Suprapubic skin (tissue), 4 donors: Measurements from ENCODE around the gene CCN5.

Experiments used
- EP300 ChIP-seq: sonication (generic); formaldehyde crosslinking; IDR thresholded peaks from one replicate; pipeline ENCODE4 v1.6.1; 2017; ENCODE audit warnings: antibody characterized with exemption
- POLR2A ChIP-seq, 2 donors: fragments of 450-650 bp; IDR thresholded peaks; one replicate each; pipeline ENCODE4 v1.6.1; 2017; ENCODE audit warnings: antibody characterized with exemption in 2 of 2, mild to moderate bottlenecking in 2 of 2, moderate library complexity in 2 of 2
- POLR2AphosphoS5 ChIP-seq, 3 donors: sonication (generic); formaldehyde crosslinking; IDR thresholded peaks; one replicate each; pipeline ENCODE4 v1.6.1; 2017; ENCODE audit warnings: antibody characterized with exemption in 3 of 3
- TF ChIP-seq, protein P1 (sequence below), 2 donors: fragments of 200-600 bp in 1 of 2; fragments of 450-650 bp in 1 of 2; sonication (generic) in 1 of 2; IDR thresholded peaks; one replicate each; pipeline ENCODE4 v1.5.1; 2016 to 2019; ENCODE audit warnings: antibody characterized with exemption in 2 of 2, mild to moderate bottlenecking in 1 of 2, moderate library complexity in 1 of 2

DNA sequence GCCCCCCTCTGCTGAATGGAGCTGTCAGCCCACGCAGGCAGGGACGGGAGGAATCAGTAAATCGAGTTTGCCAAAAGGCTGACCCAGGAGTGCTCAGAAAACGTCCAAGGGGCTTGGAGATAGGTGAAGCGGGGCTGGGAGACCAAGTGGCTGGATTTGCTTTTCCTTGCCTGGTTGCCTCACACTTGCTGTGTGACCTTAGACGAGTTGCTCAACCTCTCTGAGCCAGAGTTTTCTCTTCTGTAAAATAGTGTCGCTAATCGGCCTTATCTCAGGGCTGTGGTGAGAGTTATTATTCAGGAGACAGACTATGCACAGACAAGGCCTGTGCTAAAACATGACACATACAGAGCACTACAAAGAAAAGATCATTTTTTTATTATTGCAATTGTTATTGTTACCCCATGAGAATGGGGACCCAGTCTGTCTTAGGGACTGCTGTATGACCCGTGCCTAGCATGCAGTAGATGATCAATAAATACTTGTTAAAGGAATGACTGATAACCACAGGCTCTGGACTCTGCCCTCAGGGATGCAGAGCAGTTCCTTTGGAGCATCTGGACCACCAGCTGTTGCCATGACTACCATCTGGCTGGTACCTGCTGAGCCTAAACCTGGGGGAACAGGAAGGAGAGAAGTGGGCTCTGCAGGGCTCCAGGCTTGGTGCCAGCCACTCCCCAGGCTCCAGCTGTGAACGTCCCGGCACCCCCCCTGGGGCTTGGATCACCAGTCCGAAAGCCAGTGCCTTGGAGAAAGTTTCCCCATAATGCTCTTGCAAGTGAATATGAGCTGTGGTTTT, 31.4 kb downstream of the CCN5 start:
- TF ChIP-seq, protein P1, sequence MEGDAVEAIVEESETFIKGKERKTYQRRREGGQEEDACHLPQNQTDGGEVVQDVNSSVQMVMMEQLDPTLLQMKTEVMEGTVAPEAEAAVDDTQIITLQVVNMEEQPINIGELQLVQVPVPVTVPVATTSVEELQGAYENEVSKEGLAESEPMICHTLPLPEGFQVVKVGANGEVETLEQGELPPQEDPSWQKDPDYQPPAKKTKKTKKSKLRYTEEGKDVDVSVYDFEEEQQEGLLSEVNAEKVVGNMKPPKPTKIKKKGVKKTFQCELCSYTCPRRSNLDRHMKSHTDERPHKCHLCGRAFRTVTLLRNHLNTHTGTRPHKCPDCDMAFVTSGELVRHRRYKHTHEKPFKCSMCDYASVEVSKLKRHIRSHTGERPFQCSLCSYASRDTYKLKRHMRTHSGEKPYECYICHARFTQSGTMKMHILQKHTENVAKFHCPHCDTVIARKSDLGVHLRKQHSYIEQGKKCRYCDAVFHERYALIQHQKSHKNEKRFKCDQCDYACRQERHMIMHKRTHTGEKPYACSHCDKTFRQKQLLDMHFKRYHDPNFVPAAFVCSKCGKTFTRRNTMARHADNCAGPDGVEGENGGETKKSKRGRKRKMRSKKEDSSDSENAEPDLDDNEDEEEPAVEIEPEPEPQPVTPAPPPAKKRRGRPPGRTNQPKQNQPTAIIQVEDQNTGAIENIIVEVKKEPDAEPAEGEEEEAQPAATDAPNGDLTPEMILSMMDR (IDR thresholded peaks at IDR 0.05), result no peak
- TF ChIP-seq POLR2A (IDR thresholded peaks at IDR 0.05), result no peak
- TF ChIP-seq POLR2AphosphoS5 (IDR thresholded peaks at IDR 0.05), result no peak
- no peak for TF ChIP-seq EP300
